GM12878 (cell line): Measurements from ENCODE around the gene ST6GALNAC3. TPM values are rescaled to one million over a fixed set of nuclear protein-coding genes. Genes with fewer than 3 reads are reported as not detected.

Source experiments
- ATAC-seq: fragments of 200-7000 bp; cut with Tn5 transposase; 3 replicates; pipeline ENCODE4 v1.9.1; 2020; ENCODE audit warnings: mild to moderate bottlenecking, moderate library complexity
- BruUV-seq: library from RNA; stranded (reverse); fragments of 400-500 nt; replicated peaks from 2 replicates; lab custom pipeline; 2021; lab: Mats Ljungman, UMichigan
- CTCF ChIA-PET: fragments of 300-600 bp; sonication (Branson Sonifier 250); formaldehyde crosslinking; extraction: SDS; loops from one replicate; lab custom pipeline; 2021; ENCODE audit warnings: inconsistent platforms; lab: Yijun Ruan, JAX
- POLR2A ChIA-PET: fragments of 350-600 bp; formaldehyde crosslinking; extraction: SDS; loops from one replicate; lab custom pipeline; 2021; ENCODE audit warnings: inconsistent platforms; lab: Charles Lee
- RAD21 ChIA-PET: fragments of 300-600 bp; sonication (Branson Sonifier 250); formaldehyde crosslinking; loops from one replicate; lab custom pipeline; 2023; ENCODE audit warnings: antibody characterized with exemption; ENCODE audit not compliant: unreplicated experiment; lab: Charles Lee
- SMC1A ChIA-PET: fragments of 300-600 bp; sonication (Branson Sonifier 250); formaldehyde crosslinking; loops from one replicate; lab custom pipeline; 2023; ENCODE audit not compliant: unreplicated experiment, uncharacterized antibody; lab: Charles Lee
- DNase-seq: peaks from one replicate; pipeline ENCODE4 v3.0.0-alpha.2; 2011; ENCODE audit warnings: low read depth, low spot score
- FAIRE-seq: peaks from 3 replicates; lab custom pipeline; 2011; peaks lifted over from hg19 to GRCh38; lab: Jason Lieb, UNC
- H2AFZ ChIP-seq: 2 replicates; pipeline ENCODE4 v1.6.0; 2011; ENCODE audit warnings: low read depth, low read length, control low read depth; ENCODE audit not compliant: control insufficient read depth
- H3K27ac ChIP-seq: 2 replicates; pipeline ENCODE4 v1.5.1; 2011; ENCODE audit warnings: control low read depth; ENCODE audit not compliant: control insufficient read depth, insufficient read depth
- H3K27me3 ChIP-seq, 2 experiments: replicated peaks in 1 of 2; 2 replicates each; pipeline versions ENCODE4 v1.6.0 to v1.6.1; 2011; ENCODE audit warnings: low read length in 1 of 2; ENCODE audit not compliant: control insufficient read depth in 2 of 2, insufficient read depth in 2 of 2
- H3K36me3 ChIP-seq, 2 experiments: 2 replicates each; pipeline ENCODE4 v1.5.1; 2011; ENCODE audit warnings: low read length in 1 of 2; ENCODE audit not compliant: control insufficient read depth in 2 of 2, insufficient read depth in 2 of 2
- H3K4me1 ChIP-seq: 2 replicates; pipeline ENCODE4 v1.6.1; 2011; ENCODE audit warnings: mild to moderate bottlenecking, low read length, moderate library complexity, mixed read lengths; ENCODE audit not compliant: control insufficient read depth, insufficient read depth
- H3K4me2 ChIP-seq: 2 replicates; pipeline ENCODE4 v1.6.0; 2011; ENCODE audit warnings: control low read depth; ENCODE audit not compliant: control insufficient read depth, insufficient read depth
- H3K4me3 ChIP-seq: fragments of 200-600 bp; sonication (generic); 2 replicates; pipeline ENCODE4 v1.5.1; 2016
- H3K79me2 ChIP-seq: 2 replicates; pipeline ENCODE4 v1.6.0; 2011; ENCODE audit warnings: low read length; ENCODE audit not compliant: control insufficient read depth, insufficient read depth
- H3K9ac ChIP-seq: 2 replicates; pipeline ENCODE4 v1.8.0; 2011; ENCODE audit warnings: low read length, control low read depth, mixed read lengths; ENCODE audit not compliant: control insufficient read depth, insufficient read depth
- H3K9me3 ChIP-seq: replicated peaks from 3 replicates; pipeline ENCODE4 v1.5.1; 2011; ENCODE audit warnings: mild to moderate bottlenecking, low read length; ENCODE audit not compliant: control insufficient read depth, insufficient read depth
- H4K20me1 ChIP-seq: 2 replicates; pipeline ENCODE4 v1.6.0; 2011; ENCODE audit not compliant: control insufficient read depth, insufficient read depth
- CHD4 ChIP-seq: fragments of 200-600 bp; sonication (generic); IDR thresholded peaks from 2 replicates; pipeline ENCODE4 v1.6.1; 2016; ENCODE audit warnings: mild to moderate bottlenecking
- DPF2 ChIP-seq: fragments of 450-650 bp; IDR thresholded peaks from 2 replicates; pipeline ENCODE4 v1.6.1; 2017; ENCODE audit warnings: mild to moderate bottlenecking
- GABPA ChIP-seq: IDR thresholded peaks from 2 replicates; pipeline ENCODE4 v1.6.1; 2014; ENCODE audit warnings: antibody characterized with exemption, low read depth, mild to moderate bottlenecking, inconsistent platforms
- JUNB ChIP-seq: IDR thresholded peaks from 2 replicates; pipeline ENCODE4 v1.6.1; 2016; ENCODE audit warnings: antibody characterized with exemption, mild to moderate bottlenecking
- MEF2B ChIP-seq: fragments of 450-650 bp; IDR thresholded peaks from 2 replicates; pipeline ENCODE4 v1.6.1; 2018; ENCODE audit warnings: mild to moderate bottlenecking, moderate library complexity; ENCODE audit not compliant: partially characterized antibody, poor library complexity, severe bottlenecking
- NFYB ChIP-seq: IDR thresholded peaks from 2 replicates; pipeline ENCODE4 v1.6.1; 2011; ENCODE audit warnings: low read depth, mild to moderate bottlenecking, low read length, improper control_type of control experiment, moderate library complexity; ENCODE audit not compliant: insufficient read depth
- PAX5 ChIP-seq: IDR thresholded peaks from 2 replicates; pipeline ENCODE4 v1.6.1; 2011; ENCODE audit warnings: low read depth, low read length, borderline replicate concordance
- PAX8 ChIP-seq: fragments of 450-650 bp; IDR thresholded peaks from 2 replicates; pipeline ENCODE4 v1.6.1; 2017; ENCODE audit warnings: mild to moderate bottlenecking, moderate library complexity
- POLR2A ChIP-seq: IDR thresholded peaks from 2 replicates; pipeline ENCODE4 v1.6.1; 2011; ENCODE audit warnings: low read depth, mild to moderate bottlenecking, low read length
- POLR2AphosphoS5 ChIP-seq: IDR thresholded peaks from 2 replicates; pipeline ENCODE4 v1.6.1; 2011; ENCODE audit warnings: mild to moderate bottlenecking, low read length, inconsistent platforms
- RELA ChIP-seq: fragments of 450-650 bp; IDR thresholded peaks from 2 replicates; pipeline ENCODE4 v1.8.0; 2014; ENCODE audit warnings: borderline replicate concordance; ENCODE audit not compliant: partially characterized antibody
- SIX5 ChIP-seq: IDR thresholded peaks from 2 replicates; pipeline ENCODE4 v1.6.1; 2011; ENCODE audit warnings: mild to moderate bottlenecking, low read depth, low read length, moderate library complexity; ENCODE audit not compliant: severe bottlenecking
- SPI1 ChIP-seq: IDR thresholded peaks from 2 replicates; pipeline ENCODE4 v1.6.1; 2011; ENCODE audit warnings: low read depth, mild to moderate bottlenecking, low read length, moderate library complexity, borderline replicate concordance; ENCODE audit not compliant: insufficient read depth
- TARDBP ChIP-seq: IDR thresholded peaks from 2 replicates; pipeline ENCODE4 v1.6.1; 2016; ENCODE audit warnings: borderline replicate concordance
- USF1 ChIP-seq: IDR thresholded peaks from 2 replicates; pipeline ENCODE4 v1.6.1; 2011; ENCODE audit warnings: borderline replicate concordance, low read depth, mild to moderate bottlenecking, moderate library complexity, mixed read lengths, low read length; ENCODE audit not compliant: insufficient read depth; ENCODE audit errors: extremely low read length
- YBX1 ChIP-seq: fragments of 450-650 bp; IDR thresholded peaks from 2 replicates; pipeline ENCODE4 v1.6.1; 2016; ENCODE audit warnings: antibody characterized with exemption
- YY1 ChIP-seq: IDR thresholded peaks from 2 replicates; pipeline ENCODE4 v1.6.1; 2011; ENCODE audit warnings: low read depth, mild to moderate bottlenecking, low read length
- ZBTB11 ChIP-seq: fragments of 450-650 bp; formaldehyde crosslinking; IDR thresholded peaks from 2 replicates; pipeline ENCODE4 v1.5.0; 2022; ENCODE audit warnings: mild to moderate bottlenecking, missing genetic modification characterization
- ZNF622 ChIP-seq: fragments of 450-650 bp; IDR thresholded peaks from 2 replicates; pipeline ENCODE4 v1.6.1; 2017; ENCODE audit warnings: mild to moderate bottlenecking, inconsistent platforms
- WGBS: methylation state at CpG from one replicate; pipeline ENCODE4 v1.1.6; 2016; ENCODE audit warnings: low lambda C conversion rate; ENCODE audit not compliant: insufficient replicate concordance, insufficient coverage; ENCODE audit errors: missing lambda C conversion rate; 5-methylcytosine and 5-hydroxymethylcytosine counted together
- in situ Hi-C: fragments of 300-500 bp; cut with MboI; formaldehyde crosslinking; loops from 9 replicates; pipeline ENCODE4 v1.14.3; 2018; ENCODE audit warnings: mixed read lengths
- intact Hi-C: fragments of 100-400 bp; cut with micrococcal nuclease; formaldehyde crosslinking; loops from one replicate; pipeline ENCODE4 v1.14.2; 2022; ENCODE audit not compliant: unreplicated experiment
- polyA plus RNA-seq, 11 experiments: library from polyadenylated mRNA; depleted of rRNA in 4 of 11; unstranded in 6 of 11; stranded (reverse) in 5 of 11; fragments of >200 nt; fragmentation: Nextera tagmentation in 4 of 11; fragmentation: Illumina TruSeq in 1 of 11; extraction: Ambion mirVana in 4 of 11; extraction: Trizol in 1 of 11; gene quantifications; 1 replicate in 1 of 11; 2 replicates in 10 of 11; pipeline versions ENCODE4 v1.2.1 to v1.2.3, GENCODE V29; 2011 to 2016; ENCODE audit warnings: inconsistent platforms in 2 of 11, missing spikeins in 2 of 11, low read depth in 1 of 11
- total RNA-seq, 4 experiments: library from RNA; depleted of rRNA in 3 of 4; stranded (reverse); fragments of >200 nt in 3 of 4; fragmentation: Illumina TruSeq in 1 of 4; extraction: Trizol in 1 of 4; gene quantifications; 2 replicates each; pipeline versions ENCODE4 v1.2.1 to v1.2.3, GENCODE V29; 2013 to 2021

Gene ST6GALNAC3
- total and polyA plus RNA-seq, 10 of the 15 experiments (the other 5 are each of a cell fraction or from before 2014, with no cell fraction given): 0.04 to 0.68 (median 0.18) TPM; not detected in 3

DNA sequence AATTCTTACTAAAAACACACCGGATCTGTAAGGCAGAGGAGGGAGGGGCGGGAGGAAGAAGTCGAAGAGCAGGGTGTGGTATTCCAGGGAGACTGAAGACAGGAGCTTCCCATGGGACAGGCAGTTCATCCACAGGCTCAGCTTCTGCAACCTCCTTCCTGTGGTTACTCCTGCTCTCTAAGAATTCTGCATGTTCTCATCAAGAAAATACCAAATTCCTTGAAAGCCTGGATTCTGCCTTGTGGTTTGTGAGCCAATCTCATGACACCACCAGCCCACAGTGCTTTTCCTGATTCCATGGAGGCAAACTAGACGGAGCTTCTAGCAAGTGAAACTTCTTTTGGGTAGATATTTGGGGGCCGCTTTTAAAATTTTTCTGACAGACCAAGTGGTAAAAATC lies 1.1 kb upstream of the ST6GALNAC3 start:
- POLR2A ChIA-PET: interaction anchor here (1.1 kb wide), 1 partner anchor 69 kb away, joined by 3 read pairs; no protein-coding TSS in a partner anchor
- 89% methylated on average over 5 of the region's 5 CpGs for WGBS
- no peak overlapping the region for H3K27ac ChIP-seq
- H3K36me3 ChIP-seq: no peaks in the 10 kb centered on the region
- H2AFZ ChIP-seq: no peak overlapping the region
- H3K27me3 ChIP-seq: no peaks in the 10 kb centered on the region
- no peak overlapping the region for H3K4me2 ChIP-seq
- RAD21 ChIA-PET: no interaction called here
- H3K9ac ChIP-seq: no peak overlapping the region
- in situ Hi-C loops: no loop called here
- FAIRE-seq: no peak
- H3K79me2 ChIP-seq: no peaks in the 10 kb centered on the region
- no peak overlapping the region for H3K4me3 ChIP-seq
- no peaks in the 10 kb centered on the region for H4K20me1 ChIP-seq
- intact Hi-C loops: no loop called here
- DNase-seq: no peak
- H3K9me3 ChIP-seq: no peaks in the 10 kb centered on the region
- SMC1A ChIA-PET: interaction anchor here (0.6 to 1.0 kb wide), 2 partner anchors 83 to 1023 kb away, joined by 3 to 4 read pairs; no protein-coding TSS in a partner anchor
- H3K4me1 ChIP-seq: peaks cover 2% of the 10 kb centered on the region; the same call in 1 of the 2 replicates
- TF ChIP-seq MEF2B: no peak
- TF ChIP-seq CHD4: no peak
- TF ChIP-seq POLR2AphosphoS5: no peak
- TF ChIP-seq POLR2A: no peak
- no peak for TF ChIP-seq PAX8
- no peak for TF ChIP-seq TARDBP
- no peak for TF ChIP-seq RELA
- no peak for TF ChIP-seq ZBTB11 (CRISPR knock-in tag)
- TF ChIP-seq ZNF622: no peak
- TF ChIP-seq DPF2: no peak
- no peak for TF ChIP-seq YY1
- no peak for TF ChIP-seq JUNB
- no peak for TF ChIP-seq NFYB
- TF ChIP-seq SPI1: no peak
- TF ChIP-seq YBX1: no peak
- no peak for TF ChIP-seq USF1
- TF ChIP-seq GABPA: no peak
- TF ChIP-seq SIX5: no peak
- no peak for TF ChIP-seq PAX5
- CTCF ChIA-PET: interaction anchor here (0.5 to 1.0 kb wide), 3 partner anchors 43 to 1430 kb away, joined by 3 read pairs; no protein-coding TSS in a partner anchor
- BruUV-seq: no TSS peak
- ATAC-seq: no peak
